Ishikawa (cell line): ENCODE results near the gene CHST11.

Experiments
- CEBPB ChIP-seq: IDR thresholded peaks from 2 replicates; pipeline ENCODE4 v1.6.1; 2012
- CREB1 ChIP-seq: IDR thresholded peaks from 2 replicates; pipeline ENCODE4 v1.6.1; 2012; ENCODE audit warnings: low read depth
- EGR1 ChIP-seq: IDR thresholded peaks from 2 replicates; pipeline ENCODE4 v1.6.1; 2012
- EP300 ChIP-seq: IDR thresholded peaks from 2 replicates; pipeline ENCODE4 v1.6.1; 2012; ENCODE audit warnings: borderline replicate concordance
- FOXM1 ChIP-seq: IDR thresholded peaks from 2 replicates; pipeline ENCODE4 v1.6.1; 2012; ENCODE audit warnings: low read depth, borderline replicate concordance
- NFIC ChIP-seq: IDR thresholded peaks from 2 replicates; pipeline ENCODE4 v1.6.1; 2012
- RAD21 ChIP-seq: IDR thresholded peaks from 2 replicates; pipeline ENCODE4 v1.6.1; 2012; ENCODE audit warnings: low read depth
- TAF1 ChIP-seq: IDR thresholded peaks from 2 replicates; pipeline ENCODE4 v1.6.1; 2012; ENCODE audit warnings: low read depth, mild to moderate bottlenecking
- TCF12 ChIP-seq: IDR thresholded peaks from 2 replicates; pipeline ENCODE4 v1.6.1; 2012; ENCODE audit warnings: low read depth
- TEAD4 ChIP-seq: IDR thresholded peaks from 2 replicates; pipeline ENCODE4 v1.6.1; 2012
- YY1 ChIP-seq: IDR thresholded peaks from 2 replicates; pipeline ENCODE4 v1.6.1; 2012; ENCODE audit warnings: low read depth
- ZBTB7A ChIP-seq: IDR thresholded peaks from 2 replicates; pipeline ENCODE4 v1.6.1; 2012; ENCODE audit warnings: low read depth
- TF ChIP-seq, protein P1 (sequence below): IDR thresholded peaks from 2 replicates; pipeline ENCODE4 v1.6.1; 2012
- TF ChIP-seq, protein P2 (sequence below): IDR thresholded peaks from 2 replicates; pipeline ENCODE4 v1.6.1; 2012; ENCODE audit warnings: low read depth, mild to moderate bottlenecking
- TF ChIP-seq, protein P3 (sequence below): IDR thresholded peaks from 2 replicates; pipeline ENCODE4 v1.6.1; 2012

The CHST11 gene

DNA sequence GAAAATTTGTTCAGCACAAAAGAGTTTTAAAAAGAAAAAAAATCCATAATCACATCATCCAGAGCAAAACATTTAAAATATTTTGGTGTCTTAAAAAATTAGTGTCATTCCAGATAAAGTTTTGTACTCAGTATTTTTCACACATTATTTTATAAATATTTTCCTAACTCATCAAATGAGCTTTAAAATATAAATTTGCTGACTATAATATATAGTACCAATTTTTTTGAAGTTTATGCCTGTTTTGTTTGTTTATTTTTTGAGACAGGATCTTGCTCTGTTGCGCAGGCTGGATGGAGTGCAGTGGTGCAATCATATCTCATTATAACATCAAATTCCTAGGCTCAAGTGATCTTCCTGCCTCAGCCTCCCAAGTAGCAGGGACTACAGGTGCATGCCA is 337.2 kb downstream of the CHST11 start:
- TF ChIP-seq YY1 (no peak), RAD21 (no peak)

DNA sequence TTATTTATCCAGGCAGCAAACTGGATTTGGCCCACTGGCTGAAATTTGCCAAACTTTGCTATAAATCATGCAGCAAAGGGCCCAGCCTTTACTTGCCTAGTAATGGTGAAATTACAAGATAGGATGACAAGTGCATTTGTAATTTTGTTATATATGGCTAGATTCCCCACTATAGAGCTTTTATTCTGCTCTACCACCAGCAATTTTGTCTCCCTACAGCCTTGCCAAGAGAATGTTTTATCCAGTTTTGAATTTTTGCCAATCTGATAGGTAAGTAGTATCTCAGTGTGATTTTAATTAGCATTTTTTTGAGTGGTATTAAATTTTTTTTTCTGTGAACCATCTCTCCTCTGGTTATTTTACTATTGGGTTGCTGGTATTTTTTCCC is 339.7 kb downstream of the CHST11 start:
- TF ChIP-seq, protein P1, sequence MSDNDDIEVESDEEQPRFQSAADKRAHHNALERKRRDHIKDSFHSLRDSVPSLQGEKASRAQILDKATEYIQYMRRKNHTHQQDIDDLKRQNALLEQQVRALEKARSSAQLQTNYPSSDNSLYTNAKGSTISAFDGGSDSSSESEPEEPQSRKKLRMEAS = no peak
- TF ChIP-seq CREB1 (no peak), TCF12 (no peak), RAD21 (no peak), ZBTB7A (no peak), NFIC (no peak)
- TF ChIP-seq, protein P2, sequence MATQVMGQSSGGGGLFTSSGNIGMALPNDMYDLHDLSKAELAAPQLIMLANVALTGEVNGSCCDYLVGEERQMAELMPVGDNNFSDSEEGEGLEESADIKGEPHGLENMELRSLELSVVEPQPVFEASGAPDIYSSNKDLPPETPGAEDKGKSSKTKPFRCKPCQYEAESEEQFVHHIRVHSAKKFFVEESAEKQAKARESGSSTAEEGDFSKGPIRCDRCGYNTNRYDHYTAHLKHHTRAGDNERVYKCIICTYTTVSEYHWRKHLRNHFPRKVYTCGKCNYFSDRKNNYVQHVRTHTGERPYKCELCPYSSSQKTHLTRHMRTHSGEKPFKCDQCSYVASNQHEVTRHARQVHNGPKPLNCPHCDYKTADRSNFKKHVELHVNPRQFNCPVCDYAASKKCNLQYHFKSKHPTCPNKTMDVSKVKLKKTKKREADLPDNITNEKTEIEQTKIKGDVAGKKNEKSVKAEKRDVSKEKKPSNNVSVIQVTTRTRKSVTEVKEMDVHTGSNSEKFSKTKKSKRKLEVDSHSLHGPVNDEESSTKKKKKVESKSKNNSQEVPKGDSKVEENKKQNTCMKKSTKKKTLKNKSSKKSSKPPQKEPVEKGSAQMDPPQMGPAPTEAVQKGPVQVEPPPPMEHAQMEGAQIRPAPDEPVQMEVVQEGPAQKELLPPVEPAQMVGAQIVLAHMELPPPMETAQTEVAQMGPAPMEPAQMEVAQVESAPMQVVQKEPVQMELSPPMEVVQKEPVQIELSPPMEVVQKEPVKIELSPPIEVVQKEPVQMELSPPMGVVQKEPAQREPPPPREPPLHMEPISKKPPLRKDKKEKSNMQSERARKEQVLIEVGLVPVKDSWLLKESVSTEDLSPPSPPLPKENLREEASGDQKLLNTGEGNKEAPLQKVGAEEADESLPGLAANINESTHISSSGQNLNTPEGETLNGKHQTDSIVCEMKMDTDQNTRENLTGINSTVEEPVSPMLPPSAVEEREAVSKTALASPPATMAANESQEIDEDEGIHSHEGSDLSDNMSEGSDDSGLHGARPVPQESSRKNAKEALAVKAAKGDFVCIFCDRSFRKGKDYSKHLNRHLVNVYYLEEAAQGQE = no peak

DNA sequence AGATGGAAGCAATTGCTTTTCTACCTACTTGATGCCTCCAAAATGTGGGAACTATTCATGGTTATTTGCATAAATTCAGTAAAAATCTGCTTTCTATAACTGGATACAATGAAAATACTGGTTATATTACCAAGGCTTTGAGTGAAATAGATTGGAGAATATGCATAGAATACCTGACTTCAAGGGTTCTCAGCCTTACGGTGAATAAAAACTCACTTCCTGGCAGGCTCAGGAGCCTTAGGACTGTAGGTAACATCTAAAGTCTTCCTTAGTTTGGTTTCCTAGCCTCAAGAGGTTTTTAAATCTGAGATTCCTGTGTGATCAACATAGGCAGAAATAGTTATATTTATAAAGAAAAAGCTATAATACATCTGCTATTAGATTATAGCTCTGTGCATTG is 342.7 kb downstream of the CHST11 start:
- no peak for TF ChIP-seq TEAD4
- TF ChIP-seq, protein P3, sequence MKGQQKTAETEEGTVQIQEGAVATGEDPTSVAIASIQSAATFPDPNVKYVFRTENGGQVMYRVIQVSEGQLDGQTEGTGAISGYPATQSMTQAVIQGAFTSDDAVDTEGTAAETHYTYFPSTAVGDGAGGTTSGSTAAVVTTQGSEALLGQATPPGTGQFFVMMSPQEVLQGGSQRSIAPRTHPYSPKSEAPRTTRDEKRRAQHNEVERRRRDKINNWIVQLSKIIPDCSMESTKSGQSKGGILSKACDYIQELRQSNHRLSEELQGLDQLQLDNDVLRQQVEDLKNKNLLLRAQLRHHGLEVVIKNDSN = no peak
- TF ChIP-seq, protein P2 = no peak
- TF ChIP-seq EGR1 = no peak
- no peak for TF ChIP-seq NFIC
- no peak for TF ChIP-seq YY1
- TF ChIP-seq FOXM1 = no peak
- TF ChIP-seq ZBTB7A = no peak

DNA sequence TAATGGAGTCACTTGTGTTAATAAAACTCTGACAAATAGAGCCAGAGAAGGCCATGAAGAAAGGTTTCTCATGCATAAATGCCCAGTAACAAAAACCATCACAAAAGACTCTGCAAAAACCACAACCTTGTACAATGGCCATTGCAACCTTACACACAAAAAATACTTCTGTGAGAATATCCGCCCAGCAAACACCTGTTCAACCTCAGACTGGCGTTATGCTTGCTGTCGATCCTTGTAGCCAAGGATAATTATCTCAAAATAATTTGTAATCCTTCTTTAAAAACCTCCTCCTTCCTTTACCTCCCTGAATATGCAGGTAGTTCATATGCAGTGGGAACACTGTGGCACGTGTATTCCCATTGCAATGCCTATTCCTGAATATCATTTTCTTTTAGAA is 344.3 kb downstream of the CHST11 start:
- TF ChIP-seq ZBTB7A = no peak
- no peak for TF ChIP-seq YY1
- TF ChIP-seq, protein P2 = no peak
- TF ChIP-seq NFIC = no peak
- TF ChIP-seq TCF12 = no peak
- TF ChIP-seq RAD21 = no peak
- TF ChIP-seq TAF1 = no peak
- no peak for TF ChIP-seq EGR1
- TF ChIP-seq CREB1 = no peak
- no peak for TF ChIP-seq CEBPB

DNA sequence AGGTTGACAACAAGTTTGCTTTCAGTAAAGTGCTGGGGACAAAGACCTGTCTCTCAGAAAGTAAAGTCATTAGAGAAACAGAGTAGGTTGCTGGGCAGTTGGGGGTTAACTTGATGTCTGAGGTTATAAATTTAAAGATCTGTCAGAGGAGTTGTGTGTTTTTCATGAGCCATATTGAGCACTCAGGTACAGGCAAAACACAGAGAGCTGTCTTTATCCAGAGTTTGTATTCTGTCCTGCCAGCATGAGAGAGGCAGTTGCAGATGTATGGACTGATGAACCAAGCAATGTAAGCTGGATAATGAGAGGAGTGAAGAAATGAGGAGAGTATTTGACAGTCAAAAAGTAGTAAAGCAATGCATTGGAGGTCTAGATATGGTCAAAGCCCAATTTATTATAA is 344.7 kb downstream of the CHST11 start:
- TF ChIP-seq FOXM1 (no peak), CREB1 (no peak), YY1 (no peak), NFIC (no peak), EP300 (no peak), TEAD4 (no peak), EGR1 (no peak), RAD21 (no peak), ZBTB7A (no peak), CEBPB (no peak), TCF12 (no peak)
- TF ChIP-seq, protein P1 = no peak
- TF ChIP-seq, protein P2 = no peak
- TF ChIP-seq, protein P3 = no peak
